ENCODE results near the gene BDKRB2. TPM values are rescaled to one million over a fixed set of nuclear protein-coding genes. Genes with fewer than 3 reads are reported as not detected.

BDKRB2 gene
- total and polyA plus RNA-seq, 2 experiments from 2014 or later: 4.4 to 5.9 TPM

DNA sequence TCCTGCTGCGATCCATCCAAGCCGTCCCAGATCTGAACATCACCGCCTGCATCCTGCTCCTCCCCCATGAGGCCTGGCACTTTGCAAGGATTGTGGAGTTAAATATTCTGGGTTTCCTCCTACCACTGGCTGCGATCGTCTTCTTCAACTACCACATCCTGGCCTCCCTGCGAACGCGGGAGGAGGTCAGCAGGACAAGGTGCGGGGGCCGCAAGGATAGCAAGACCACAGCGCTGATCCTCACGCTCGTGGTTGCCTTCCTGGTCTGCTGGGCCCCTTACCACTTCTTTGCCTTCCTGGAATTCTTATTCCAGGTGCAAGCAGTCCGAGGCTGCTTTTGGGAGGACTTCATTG, 59.5 kb downstream of the BDKRB2 start:
- no peak for DNase-seq (ENCODE audit: low spot score)
- Histone ChIP-seq H2AFZ (no peak overlapping the region), H3K4me1 (ENCODE audit: insufficient read depth) (peaks cover 22% of the 10 kb centered on the region), H3K9me3 (ENCODE audit: low read depth) (no peaks in the 10 kb centered on the region), H3K27me3 (no peaks in the 10 kb centered on the region), H3K9me2 (replicated peaks; ENCODE audit: insufficient read depth) (no peaks in the 10 kb centered on the region), H3K4me3 (no peak overlapping the region), H3K4me2 (no peak overlapping the region), H3K79me2 (peaks cover 3% of the 10 kb centered on the region), H3K36me3 (replicated peaks; ENCODE audit: insufficient read depth, low read depth) (no peaks in the 10 kb centered on the region), H4K20me1 (ENCODE audit: insufficient read depth, poor library complexity, severe bottlenecking) (no peaks in the 10 kb centered on the region), H3K27ac (no peak overlapping the region)
- 96% methylated on average over 14 of the region's 14 CpGs for WGBS (ENCODE audit: low lambda C conversion rate, missing lambda C conversion rate)
- TF ChIP-seq EZH2phosphoT487 (IDR thresholded peaks at IDR 0.05; ENCODE audit: low read depth, severe bottlenecking, unreplicated experiment) (no peak), EZH2 (IDR thresholded peaks at IDR 0.05; ENCODE audit: borderline replicate concordance) (no peak)
- TF ChIP-seq, protein P1, sequence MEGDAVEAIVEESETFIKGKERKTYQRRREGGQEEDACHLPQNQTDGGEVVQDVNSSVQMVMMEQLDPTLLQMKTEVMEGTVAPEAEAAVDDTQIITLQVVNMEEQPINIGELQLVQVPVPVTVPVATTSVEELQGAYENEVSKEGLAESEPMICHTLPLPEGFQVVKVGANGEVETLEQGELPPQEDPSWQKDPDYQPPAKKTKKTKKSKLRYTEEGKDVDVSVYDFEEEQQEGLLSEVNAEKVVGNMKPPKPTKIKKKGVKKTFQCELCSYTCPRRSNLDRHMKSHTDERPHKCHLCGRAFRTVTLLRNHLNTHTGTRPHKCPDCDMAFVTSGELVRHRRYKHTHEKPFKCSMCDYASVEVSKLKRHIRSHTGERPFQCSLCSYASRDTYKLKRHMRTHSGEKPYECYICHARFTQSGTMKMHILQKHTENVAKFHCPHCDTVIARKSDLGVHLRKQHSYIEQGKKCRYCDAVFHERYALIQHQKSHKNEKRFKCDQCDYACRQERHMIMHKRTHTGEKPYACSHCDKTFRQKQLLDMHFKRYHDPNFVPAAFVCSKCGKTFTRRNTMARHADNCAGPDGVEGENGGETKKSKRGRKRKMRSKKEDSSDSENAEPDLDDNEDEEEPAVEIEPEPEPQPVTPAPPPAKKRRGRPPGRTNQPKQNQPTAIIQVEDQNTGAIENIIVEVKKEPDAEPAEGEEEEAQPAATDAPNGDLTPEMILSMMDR (IDR thresholded peaks at IDR 0.05; ENCODE audit: poor library complexity): no peak

DNA sequence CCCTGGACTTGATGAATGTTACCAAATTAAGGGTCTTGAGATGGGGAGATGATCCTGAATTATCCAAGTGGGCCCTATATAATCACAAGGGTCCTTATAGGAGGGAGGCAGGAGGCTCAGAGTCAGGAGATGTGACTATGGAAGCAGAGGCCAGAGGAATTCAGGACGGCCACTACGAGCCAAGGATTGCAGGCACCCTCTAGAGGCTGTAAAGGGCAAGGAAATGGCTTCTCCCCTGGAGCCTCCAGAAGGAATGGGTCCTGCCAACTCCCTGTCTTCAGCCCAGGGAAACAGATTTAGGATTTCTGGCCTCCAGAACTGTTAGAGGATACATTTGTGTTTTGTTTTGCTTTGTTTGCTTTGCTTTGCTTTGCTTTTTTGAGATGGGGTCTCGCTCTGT, 60.2 kb downstream of the BDKRB2 start:
- Histone ChIP-seq H3K36me3 (replicated peaks; ENCODE audit: insufficient read depth, low read depth) (no peaks in the 10 kb centered on the region), H2AFZ (no peak overlapping the region), H3K4me2 (no peak overlapping the region), H3K4me3 (no peak overlapping the region), H3K9me3 (ENCODE audit: low read depth) (no peaks in the 10 kb centered on the region), H3K27me3 (no peaks in the 10 kb centered on the region), H3K79me2 (no peaks in the 10 kb centered on the region), H3K4me1 (ENCODE audit: insufficient read depth) (peaks cover 28% of the 10 kb centered on the region), H3K9me2 (replicated peaks; ENCODE audit: insufficient read depth) (no peaks in the 10 kb centered on the region), H3K27ac (no peak overlapping the region), H4K20me1 (ENCODE audit: insufficient read depth, poor library complexity, severe bottlenecking) (no peaks in the 10 kb centered on the region)
- no peak for DNase-seq (ENCODE audit: low spot score)
- TF ChIP-seq EZH2phosphoT487 (IDR thresholded peaks at IDR 0.05; ENCODE audit: low read depth, severe bottlenecking, unreplicated experiment): no peak
- TF ChIP-seq, protein P1 (IDR thresholded peaks at IDR 0.05; ENCODE audit: poor library complexity): peak; percentile 27
- 69% methylated on average over 3 of the region's 3 CpGs for WGBS (ENCODE audit: low lambda C conversion rate, missing lambda C conversion rate)

DNA sequence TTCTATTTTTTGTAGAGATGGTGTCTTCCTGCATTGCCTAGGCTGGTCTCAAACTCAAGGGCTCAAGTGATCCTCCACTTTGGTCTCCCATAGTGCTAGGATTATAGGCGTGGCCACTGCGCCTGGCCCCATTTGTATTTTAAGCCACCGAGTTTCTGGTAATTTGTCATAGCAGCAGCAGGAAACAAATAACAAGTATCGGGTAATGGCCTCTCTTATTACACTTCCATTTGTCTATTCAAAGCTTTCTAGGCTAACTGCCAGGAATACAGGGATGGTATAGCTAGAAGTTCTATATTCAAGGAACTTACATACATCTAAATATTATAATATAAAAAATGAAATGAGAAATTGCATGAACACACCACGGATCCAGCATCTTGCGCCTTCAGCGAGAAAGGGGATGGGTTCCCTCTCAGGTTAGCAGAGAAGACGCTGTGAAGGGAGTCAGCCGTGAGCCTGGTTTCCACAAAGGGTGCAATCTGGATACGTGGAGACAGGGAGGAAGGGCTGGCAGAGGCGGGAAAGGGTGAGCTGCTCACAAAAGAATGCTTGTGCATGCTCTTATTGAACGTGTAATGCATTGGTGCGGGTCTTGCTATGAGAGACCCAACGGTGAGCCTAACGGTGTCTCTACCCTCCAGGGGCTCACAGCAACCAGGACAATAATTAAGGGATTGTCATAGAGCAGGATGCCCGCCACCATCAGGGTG, 60.9 kb downstream of the BDKRB2 start:
- H4K20me1 ChIP-seq (ENCODE audit: insufficient read depth, poor library complexity, severe bottlenecking): no peaks in the 10 kb centered on the region
- no peaks in the 10 kb centered on the region for H3K9me2 ChIP-seq (replicated peaks; ENCODE audit: insufficient read depth)
- no peak for TF ChIP-seq EZH2 (IDR thresholded peaks at IDR 0.05; ENCODE audit: borderline replicate concordance)
- TF ChIP-seq EZH2phosphoT487 (IDR thresholded peaks at IDR 0.05; ENCODE audit: low read depth, severe bottlenecking, unreplicated experiment): no peak
- TF ChIP-seq, protein P1 (IDR thresholded peaks at IDR 0.05; ENCODE audit: poor library complexity): no peak
- H3K36me3 ChIP-seq (replicated peaks; ENCODE audit: insufficient read depth, low read depth): no peaks in the 10 kb centered on the region
- no peak overlapping the region for H2AFZ ChIP-seq
- no peak overlapping the region for H3K4me3 ChIP-seq
- H3K27me3 ChIP-seq: no peaks in the 10 kb centered on the region
- H3K4me1 ChIP-seq (ENCODE audit: insufficient read depth): peaks cover 29% of the 10 kb centered on the region
- H3K27ac ChIP-seq: no peak overlapping the region
- H3K9me3 ChIP-seq (ENCODE audit: low read depth): no peaks in the 10 kb centered on the region
- no peaks in the 10 kb centered on the region for H3K79me2 ChIP-seq
- WGBS (ENCODE audit: low lambda C conversion rate, missing lambda C conversion rate): 81% methylated on average over 16 of the region's 16 CpGs
- no peak for DNase-seq (ENCODE audit: low spot score)
- no peak overlapping the region for H3K4me2 ChIP-seq
